Suprapubic skin (tissue), 3 donors: ENCODE measurements around the gene SLC6A6.

Experiments used
- CTCF ChIP-seq, 2 donors: fragments of 200-600 bp in 1 of 2; fragments of 450-650 bp in 1 of 2; sonication (generic) in 1 of 2; IDR thresholded peaks; one replicate each; pipeline ENCODE4 v1.5.1; 2016 to 2019; ENCODE audit warnings: antibody characterized with exemption in 2 of 2, mild to moderate bottlenecking in 1 of 2, moderate library complexity in 1 of 2
- POLR2A ChIP-seq, 2 donors: fragments of 450-650 bp; IDR thresholded peaks; one replicate each; pipeline ENCODE4 v1.6.1; 2017; ENCODE audit warnings: antibody characterized with exemption in 2 of 2, mild to moderate bottlenecking in 2 of 2, moderate library complexity in 2 of 2

GRCh38 chr3:14461006-14461747 lies 58.8 kb downstream of the SLC6A6 start:
- TF ChIP-seq CTCF (IDR thresholded peaks at IDR 0.05) (no peak), POLR2A (IDR thresholded peaks at IDR 0.05) (no peak)
